ENCODE results near the gene VPS37B.

The VPS37B gene

DNA sequence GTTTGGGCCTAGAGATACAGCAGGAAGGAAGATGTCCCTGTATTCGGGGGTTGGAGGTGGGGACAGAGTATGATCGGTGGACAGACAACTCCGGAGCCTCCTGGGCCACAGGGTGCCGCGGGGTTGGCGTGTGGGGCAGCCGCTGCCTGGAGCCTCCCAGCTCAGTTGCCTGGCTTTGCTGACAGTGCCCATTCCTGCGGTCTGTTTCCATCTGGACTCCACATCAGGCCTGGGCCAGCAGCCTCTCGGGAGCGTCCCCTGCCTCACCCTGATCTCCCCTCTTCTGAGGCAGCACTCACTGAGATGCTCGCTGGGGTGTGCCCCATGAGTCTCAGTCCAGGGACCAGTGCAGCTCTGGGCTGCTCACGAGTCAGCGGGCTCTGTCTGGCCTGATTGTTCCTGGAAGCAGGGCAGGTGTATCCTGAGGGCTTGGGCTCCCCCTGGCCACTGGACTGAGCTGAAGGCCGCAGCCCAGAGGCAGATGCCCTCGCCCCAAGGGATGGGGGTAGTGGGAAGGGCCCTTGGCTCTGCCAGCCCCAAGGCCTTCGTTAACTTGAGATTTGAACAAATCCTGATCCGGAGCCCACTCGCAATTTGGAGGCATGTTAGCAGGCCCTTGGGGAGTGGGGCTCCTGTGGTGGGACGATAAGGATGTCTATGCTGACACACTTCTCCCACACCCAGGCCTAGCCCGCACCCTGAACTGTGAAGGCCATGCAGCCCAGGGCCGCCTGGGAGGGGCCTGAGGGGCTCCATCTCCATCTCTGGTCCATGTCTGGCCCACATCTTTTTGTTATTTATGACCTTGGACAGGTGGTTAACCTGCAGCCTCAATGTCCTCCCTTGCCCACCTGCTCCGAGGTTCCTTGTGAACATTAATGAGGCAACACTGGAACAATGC is 53.2 kb downstream of the VPS37B start:
- DNase-seq (ENCODE audit: low read depth in 1 of 2, low spot score in 1 of 2): no peak

DNA sequence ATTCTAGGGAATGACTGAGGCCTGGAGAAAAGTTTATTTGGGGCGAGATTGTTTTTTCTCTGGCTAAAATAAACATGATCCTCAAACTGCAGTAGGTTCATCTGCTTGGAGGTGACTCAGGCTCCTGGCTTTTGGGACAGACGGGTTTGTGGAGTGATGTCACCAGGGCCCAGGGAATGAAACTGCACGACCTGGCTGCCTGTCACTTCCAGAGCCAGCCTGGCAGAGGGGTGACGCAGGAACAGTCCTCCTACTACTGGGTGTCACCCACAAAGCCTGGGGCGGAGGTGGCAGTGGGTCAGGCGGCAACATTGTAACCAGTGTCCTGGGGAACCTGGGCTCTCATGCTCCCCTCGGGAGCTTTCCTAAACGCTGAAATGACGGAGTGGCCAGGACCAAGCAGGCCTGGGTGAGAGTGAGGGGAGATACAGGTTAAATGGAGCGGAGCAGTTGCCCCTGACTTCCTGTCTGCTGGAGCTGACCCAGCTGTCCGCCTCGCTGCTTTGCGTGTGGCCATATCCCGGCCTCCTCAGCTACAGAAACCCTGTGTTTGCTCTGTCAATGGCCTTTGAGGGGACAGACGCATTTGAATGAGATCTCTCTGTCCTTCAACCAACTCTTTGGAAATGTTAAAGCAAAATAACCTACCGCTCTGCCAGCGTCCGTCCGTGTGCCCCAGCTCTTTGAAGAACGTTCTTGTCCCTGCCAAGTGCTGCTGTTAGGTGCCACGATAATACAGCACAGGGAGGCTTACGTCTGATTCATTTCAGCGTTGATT is 54.2 kb downstream of the VPS37B start:
- no peak for DNase-seq (ENCODE audit: low read depth in 1 of 2, low spot score in 1 of 2)

DNA sequence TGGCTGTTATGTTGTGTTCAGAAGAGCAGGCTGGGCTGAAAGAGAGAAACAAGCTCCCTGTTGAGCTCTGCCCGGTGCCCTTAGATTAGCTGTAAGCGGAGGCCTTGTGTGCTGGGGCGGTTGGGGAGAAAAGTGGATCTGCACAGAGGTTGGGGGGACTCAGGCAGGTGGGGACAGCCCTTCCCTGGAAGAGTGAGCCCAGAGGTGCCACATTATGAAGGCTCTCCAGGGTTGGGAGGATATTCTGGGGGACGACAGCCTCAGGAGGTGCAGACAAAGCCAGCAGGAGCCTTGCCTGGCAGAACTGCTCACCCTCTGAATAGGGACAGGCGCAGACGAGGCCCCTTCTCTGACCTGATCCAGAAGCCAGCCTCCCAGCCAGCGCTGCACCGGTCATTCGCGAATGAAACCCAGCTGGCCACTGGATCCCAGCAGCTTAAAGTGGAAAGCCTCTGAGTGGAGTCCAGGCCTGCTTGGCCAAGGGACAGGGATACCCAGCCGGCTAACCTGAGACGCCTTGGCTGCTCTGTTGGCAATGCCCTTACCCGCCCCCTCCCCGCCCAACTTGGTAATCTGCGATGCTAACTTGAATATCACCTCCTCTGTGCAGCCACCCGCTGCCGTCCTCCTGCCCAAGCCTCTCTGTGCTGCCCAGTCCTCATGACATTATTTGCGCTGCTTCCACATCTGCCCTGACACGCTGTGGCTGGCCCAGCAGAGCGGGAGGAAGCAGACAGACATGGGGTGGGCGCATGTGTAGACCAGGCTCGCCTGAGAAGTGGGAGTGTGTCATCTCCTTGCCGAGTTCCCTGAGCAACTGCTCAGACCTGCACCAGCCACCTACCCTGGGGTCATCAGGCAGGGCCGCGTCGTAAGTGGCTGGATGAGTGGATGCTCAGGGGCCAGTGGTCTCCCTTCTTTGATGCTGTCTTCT is 55.1 kb downstream of the VPS37B start:
- DNase-seq (ENCODE audit: low read depth in 1 of 2, low spot score in 1 of 2): no peak

DNA sequence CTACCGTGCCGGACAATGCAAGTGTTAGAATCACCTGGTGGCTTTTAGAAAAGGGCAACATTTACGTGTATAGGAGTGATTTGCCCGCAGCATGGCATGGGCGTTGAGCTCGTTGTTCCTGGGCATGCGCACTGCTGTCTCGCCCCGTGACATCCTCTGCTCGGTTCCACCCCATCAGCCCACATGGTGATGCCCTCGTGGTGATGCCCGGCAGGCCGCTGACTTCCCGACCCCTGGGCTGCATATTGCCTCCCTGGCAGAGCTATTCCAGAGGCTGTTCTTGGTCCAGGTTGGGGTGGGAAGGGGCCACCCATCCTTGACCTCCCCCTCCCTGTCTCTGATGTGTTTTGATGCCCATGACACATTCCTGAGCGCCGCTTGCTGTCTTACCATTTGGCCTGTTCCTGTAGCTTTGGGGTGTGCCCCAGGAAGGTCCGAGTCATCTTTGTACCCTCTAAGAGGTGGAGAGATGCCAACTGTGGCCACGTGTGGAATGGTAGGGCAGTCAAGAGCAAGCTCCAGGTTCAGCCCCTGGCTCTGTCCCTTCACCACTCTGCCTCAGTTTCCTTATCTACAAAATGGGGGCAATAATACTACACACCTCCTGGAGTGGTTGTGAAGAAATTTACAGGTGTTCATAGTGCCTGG is 55.9 kb downstream of the VPS37B start:
- no peak for DNase-seq (ENCODE audit: low read depth in 1 of 2, low spot score in 1 of 2)

DNA sequence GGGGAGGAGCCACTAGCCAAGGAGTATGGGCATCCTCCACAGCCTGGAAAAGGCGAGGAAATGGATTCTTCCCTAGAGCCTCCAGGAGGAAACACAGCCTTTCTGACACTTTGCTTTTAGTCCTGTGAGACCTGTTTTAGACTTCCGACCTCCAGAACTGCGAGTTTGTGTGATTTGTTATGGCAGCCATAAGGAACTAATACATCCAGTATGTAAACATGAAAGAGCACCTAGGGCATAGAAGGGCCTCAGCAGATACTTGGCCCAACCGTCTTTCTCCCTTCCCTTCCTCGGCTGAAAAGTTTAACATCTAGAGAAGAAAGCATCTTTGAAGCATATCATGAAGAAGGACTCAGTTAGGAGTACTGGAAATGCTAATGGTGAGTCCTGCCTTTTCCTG is 57.1 kb downstream of the VPS37B start:
- no peak for DNase-seq (ENCODE audit: low read depth in 1 of 2, low spot score in 1 of 2)

DNA sequence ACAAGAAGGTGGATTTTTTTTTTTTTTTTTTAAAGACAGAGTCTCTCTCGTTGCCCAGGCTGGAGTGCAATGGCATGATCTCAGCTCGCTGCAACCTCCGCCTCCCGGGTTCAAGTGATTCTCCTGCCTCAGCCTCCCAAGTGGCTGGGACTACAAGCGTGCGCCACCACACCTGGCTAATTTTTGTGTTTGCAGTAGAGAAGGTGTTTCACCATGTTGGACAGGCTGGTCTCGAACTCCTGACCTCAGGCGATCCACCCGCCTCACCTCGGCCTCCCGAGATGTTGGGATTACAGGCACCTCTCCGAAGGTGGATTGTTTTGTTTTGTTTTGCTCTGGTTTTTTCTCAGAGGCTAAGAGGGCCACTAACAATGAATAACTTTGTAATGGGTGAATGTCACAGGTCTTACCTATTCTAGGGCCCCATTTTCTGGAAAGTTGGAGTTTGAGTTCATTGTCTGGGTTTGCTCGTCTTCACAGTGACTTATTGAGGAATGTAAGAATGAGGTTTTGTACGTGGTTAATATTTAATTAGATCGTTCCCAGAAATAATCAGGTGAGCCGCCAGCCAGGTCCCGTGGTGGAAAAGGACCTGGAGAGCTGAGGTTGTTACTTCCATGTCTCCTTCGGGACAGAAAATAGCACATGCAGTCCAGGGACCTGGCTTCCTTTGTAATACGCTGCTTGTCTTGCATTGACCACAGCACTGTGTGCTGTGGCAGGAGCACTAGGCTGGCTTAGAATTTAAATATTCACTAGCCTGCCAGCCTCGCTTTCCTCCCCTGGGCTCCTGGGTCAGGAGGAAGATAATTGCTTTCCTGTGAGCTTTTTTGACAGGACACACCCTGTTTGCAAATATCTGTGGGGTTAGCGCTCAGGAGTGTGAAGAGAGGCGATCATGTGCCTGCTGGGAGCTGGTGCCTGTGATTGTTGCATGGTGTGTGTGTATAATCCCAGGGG is 58.3 kb downstream of the VPS37B start:
- DNase-seq (ENCODE audit: low read depth in 1 of 2, low spot score in 1 of 2): no peak

DNA sequence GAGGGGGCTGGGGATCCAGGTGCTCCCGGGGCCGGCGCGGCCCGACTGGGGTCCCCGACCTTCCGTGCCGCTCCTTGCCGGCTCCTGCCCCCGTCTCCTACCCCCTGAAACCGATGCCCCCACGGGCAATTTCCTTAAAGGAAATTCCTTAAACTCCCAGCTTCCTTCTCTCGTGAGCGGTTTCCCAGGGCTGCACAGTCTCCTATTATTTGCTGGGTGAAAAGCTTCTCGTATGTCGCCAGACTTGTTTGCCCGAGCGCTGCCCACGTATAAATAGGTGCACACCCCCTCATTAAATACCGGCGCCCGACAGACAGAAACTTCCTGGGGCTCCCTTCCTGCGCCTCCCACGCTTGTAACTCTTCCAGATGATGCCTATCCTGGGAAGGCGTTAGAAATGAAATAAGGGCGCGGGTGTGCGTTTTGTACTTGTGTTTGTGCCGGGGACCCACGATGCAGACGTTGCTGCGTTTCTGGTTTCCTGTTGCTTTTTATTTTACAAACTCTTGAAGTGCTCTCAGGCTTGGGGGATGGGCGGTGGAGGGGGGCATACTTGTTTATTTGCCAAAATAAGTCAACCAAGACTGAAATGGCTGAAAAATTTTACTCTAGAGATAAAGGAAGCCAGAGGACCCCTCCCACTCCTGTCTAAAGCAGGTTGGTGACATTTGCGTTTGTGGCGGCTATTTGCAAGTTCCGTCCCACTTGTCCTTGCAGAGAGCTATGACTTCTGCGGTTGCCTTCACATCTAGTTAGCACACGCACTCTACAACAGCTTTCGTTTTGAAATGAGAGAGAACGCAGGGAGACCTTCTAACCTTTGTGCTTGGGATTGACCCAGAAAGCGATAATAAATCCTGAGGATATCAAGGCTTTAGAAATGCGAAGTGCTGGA is 59.6 kb downstream of the VPS37B start:
- DNase-seq (ENCODE audit: low read depth in 1 of 2, low spot score in 1 of 2): peak in 1 of 2 donors; percentile 30

DNA sequence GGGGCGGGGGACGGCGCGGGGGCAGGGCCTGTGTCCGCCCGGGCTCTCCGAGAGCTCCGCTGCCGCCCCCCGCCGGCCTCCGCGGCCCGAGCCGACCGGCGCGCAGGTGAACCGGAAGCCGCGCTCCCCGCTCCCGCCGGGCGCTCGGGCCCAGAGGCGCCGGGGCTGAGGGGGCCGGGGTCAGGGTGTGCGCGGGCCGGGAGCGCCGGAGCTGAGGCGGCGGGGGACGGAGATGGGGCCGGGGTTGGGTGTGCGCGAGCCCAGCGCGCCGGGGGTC is 60.2 kb downstream of the VPS37B start:
- DNase-seq (ENCODE audit: low read depth in 1 of 2, low spot score in 1 of 2): no peak

DNA sequence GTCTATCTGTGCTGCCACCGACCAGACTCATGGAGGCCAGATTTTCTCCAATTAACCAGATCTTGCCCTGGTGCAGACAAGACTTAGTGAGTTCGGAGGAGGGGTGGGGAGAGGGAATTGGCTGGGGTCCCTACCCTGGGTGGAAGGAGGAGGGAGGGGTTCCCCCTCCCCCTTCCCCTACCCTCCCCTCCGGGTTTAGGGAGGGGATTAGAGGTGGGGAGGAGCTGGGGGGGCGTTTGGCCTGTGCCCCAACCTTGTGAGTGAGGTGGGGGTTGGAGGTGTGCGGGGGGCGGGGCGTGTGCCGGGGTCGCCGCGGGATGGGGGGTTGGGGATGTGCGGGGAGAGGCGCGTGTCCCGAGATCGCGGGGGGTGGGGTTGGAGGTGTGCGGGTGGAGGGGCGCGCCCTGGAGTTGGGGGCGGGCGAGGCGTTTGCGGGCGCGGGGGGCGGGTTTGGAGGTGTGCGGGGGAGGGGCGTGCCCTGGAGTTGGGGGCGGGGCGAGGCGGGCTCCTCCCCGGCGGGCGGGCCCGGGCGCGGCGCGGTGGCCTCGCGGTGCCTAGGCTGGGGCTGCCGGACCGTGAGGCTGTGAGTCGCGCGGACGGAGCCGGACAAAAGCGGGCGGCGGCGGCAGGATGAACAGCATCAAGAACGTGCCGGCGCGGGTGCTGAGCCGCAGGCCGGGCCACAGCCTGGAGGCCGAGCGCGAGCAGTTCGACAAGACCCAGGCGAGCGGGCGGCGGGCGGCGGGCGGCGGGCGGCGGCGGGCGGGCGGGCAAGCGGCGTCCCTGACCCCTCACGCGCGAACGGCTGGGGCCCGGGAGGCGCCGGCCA is 60.8 kb downstream of the VPS37B start, which contains the start of gene HIP1R:
TSS of gene HIP1R (plus strand) at position 537 of the 829 bp plus-strand sequence. CDS start at position 631, 94 bp downstream.
- DNase-seq (ENCODE audit: low read depth in 1 of 2, low spot score in 1 of 2): peak; percentile 32 to 50

DNA sequence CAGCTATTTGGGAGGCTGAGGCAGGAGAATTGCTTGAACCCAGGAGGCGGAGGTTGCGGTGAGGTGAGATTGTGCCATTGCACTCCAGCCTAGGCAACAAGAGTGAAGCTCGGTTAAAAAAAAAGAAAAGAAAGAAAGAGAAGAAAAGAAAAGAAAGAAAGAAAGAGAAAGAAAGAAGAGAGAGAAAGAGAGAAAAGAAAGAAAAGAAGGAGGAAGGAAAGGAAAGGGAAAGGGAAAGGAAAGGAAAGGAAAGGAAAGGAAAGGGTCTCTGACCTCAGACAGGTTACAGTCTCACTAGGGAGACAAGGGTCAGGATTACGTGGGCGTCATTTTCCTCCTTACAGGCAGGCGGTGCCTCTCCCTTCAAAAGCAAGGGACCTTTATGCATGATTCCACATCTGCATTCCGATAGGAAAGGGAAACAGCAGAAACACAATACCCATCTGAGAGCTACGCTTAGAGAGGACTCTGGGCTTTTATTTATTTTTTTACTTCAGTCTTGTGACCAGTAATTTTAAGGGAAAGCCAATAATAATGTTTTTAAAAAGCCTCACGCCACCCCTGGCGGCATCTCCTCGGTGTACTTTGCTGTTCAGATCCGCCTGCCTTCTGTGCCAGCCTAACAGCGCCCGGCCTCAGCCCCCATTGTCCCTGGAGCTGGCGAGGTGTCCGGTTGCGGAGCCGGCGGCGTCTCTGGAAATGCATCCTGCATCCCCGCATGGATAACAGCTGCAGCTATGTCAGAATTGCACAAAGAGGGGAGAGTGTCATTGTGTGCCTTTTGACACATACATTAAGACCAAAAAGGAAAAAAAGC is 61.6 kb downstream of the VPS37B start:
- no peak for DNase-seq (ENCODE audit: low read depth in 1 of 2, low spot score in 1 of 2)

DNA sequence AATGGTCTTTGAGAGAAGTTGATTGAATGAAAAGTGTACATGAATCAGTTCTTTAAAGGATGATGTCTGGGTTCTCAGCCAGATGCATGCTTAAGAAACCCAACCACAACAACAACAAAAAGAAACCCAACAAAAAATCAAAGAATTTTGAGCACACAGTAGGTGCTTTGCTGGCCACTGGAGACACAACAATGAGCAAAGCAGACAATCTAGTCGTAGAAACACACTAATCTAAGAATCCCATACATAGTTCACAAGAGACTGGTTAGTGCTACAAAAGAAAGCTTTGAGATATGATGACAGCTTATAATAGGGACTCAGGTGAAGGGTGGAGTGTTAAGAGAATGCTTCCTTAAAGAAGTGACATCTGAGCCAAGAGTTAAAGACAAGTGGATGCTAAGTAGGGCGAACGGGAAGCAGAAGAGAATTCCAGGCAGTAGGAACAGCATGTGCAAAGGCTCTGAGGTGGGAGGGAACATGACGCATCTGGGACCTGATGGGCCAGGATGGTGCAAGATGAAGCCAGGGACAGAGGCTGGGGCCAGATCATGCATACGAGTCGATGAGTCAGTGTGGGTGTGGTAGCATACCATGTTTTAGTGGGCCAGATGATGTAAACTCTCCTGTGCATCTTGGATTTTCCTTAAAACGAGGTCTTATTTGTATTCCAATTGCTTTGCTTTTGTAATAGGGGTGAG is 65.3 kb downstream of the VPS37B start:
- DNase-seq (ENCODE audit: low read depth in 1 of 2, low spot score in 1 of 2): no peak

DNA sequence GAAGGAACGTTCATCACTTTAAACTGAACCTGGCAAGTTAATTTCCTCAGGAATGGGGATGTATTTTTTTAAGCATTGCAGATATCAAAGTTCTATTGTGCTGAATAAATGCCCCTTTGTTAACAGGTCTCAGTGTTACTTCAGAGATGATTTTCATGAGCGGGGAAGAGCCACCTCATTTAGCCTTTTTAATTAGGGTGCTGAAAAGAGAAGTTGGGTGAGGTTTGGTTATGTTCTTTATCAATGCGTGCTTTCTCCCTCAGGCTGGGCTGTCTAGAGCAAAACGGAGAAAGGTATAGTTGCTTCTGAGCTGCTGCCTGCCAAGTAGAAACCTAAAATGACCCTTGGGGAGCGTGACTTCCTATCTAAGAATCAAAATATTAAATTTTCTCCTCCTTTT is 68.7 kb downstream of the VPS37B start:
- no peak for DNase-seq (ENCODE audit: low read depth in 1 of 2, low spot score in 1 of 2)

DNA sequence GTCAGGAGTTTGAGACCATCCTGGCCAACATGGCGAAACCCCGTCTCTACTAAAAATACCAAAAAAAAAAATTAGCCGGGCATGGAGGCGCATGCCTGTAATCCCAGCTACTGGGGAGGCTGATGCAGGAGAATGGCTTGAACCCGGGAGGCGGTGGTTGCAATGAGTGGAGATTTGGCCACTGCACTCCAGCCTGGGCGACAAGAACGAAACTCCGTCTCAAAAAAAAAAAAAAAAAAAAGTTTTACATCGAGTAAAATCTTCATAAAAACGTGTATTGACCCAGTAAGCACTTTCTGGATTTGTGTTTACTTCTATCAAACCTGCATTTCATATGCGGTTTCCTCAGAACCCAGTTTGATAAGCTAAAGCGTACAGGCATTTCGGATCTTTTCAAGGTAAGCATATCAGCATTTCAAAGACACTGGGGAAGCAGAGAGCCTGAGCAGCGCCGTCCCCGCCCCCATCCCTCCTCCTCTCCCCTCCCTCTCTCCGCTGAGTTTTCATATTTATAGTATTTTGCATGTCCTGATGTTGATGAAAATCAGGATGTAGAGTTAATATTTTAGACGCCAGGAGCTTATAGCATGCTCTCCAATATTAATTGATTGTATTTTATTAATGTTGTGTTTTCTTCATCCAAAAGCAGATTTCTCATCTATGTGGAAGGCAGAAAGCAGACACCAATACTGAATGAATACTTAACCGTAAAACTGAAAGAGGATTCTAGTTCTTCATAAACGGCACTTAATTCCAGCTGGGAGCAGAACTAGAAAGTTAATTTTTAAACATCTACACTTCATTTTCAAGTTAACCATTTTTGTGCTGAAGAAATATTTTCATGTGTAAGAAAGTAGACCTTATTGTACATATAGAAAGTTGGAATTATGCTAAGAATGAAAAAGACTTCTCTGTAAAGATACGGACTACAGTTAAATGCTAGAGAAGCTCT is 69.9 kb downstream of the VPS37B start:
- DNase-seq (ENCODE audit: low read depth in 1 of 2, low spot score in 1 of 2): no peak

DNA sequence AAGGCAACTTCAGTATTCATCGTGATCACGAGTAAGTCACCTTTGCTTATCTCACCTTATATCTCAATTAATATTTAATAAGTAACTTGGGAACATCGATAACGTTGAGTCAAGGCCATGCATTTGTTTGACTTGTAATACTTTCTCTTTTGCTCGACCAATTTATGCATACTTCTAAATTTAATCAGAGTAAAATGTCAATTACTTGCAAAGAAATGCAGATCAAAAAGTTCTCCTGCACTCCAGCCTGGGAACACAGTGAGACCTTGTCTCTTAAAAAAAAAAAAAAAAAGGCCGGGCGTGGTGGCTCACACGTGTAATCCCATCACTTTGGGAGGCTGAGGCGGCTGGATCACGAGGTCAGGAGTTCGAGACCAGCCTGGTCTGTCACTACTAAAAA is 72.5 kb downstream of the VPS37B start:
- DNase-seq (ENCODE audit: low read depth in 1 of 2, low spot score in 1 of 2): no peak

DNA sequence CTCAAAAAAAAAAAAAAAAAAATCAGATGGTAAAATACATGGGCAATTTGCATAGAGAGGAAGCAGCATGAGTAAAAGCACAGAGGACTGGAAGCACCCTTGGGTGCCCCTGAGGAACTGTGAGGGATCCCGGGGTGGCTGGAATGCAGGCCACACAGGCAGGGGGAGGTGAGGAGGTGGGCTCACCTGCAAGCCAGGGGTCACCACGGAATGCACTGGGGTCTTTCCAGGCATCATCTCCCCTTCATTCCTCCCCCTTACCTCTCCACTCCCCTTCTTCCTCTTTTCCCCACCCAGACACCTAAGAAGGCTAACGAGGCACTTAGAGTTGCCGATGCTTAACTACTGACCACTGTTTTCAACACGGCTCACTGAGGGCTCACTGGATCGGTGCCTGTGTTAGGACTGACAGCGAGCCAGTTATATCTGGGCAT is 75.1 kb downstream of the VPS37B start:
- no peak for DNase-seq (ENCODE audit: low read depth in 1 of 2, low spot score in 1 of 2)

Data from activated T-helper 1 cell treated with anti-CD3 and anti-CD28 coated beads, Interleukin-2, amount 50 U/mL, for 16 hours (primary cell).